ENCODE results near the gene COQ2.

- TF ChIP-seq POLR2AphosphoS5 (IDR thresholded peaks at IDR 0.05; ENCODE audit: low read depth, low read length) = no peak
- no peak for TF ChIP-seq REST (IDR thresholded peaks at IDR 0.05; ENCODE audit: insufficient read depth in 1 of 2, low read depth in 2 of 2, low read length in 2 of 2)
- no peak for TF ChIP-seq SIN3A (IDR thresholded peaks at IDR 0.05; ENCODE audit: borderline replicate concordance, insufficient read depth, low read length)
- TF ChIP-seq TAF1 (IDR thresholded peaks at IDR 0.05; ENCODE audit: borderline replicate concordance, insufficient read depth, low read length) = no peak
These were observed 11.7 kb downstream of the COQ2 start for GRCh38 chr4:83272900-83273299.
